ENCODE measurements around the gene ERBB4.

GRCh38 chr2:212348501-212348900, 190.1 kb downstream of the ERBB4 start:
- TF ChIP-seq CTCF (IDR thresholded peaks at IDR 0.05) (no peak), SIN3A (IDR thresholded peaks at IDR 0.05; ENCODE audit: borderline replicate concordance, insufficient read depth, low read depth, low read length) (no peak), POLR2AphosphoS5 (IDR thresholded peaks at IDR 0.05; ENCODE audit: low read depth, low read length) (no peak), REST (IDR thresholded peaks at IDR 0.05; ENCODE audit: insufficient read depth in 1 of 2, low read depth in 2 of 2, low read length in 1 of 2) (no peak), TCF7L2 (IDR thresholded peaks at IDR 0.05; ENCODE audit: low read depth, low read length) (no peak)
